Neuronal stem cell (in vitro differentiated cells): Measurements from ENCODE around the gene PRR16.

ENCODE experiments used
- DNase-seq: peaks from one replicate; pipeline ENCODE4 v3.0.0-alpha.2; 2013; ENCODE audit warnings: low spot score
- H2AFZ ChIP-seq: one replicate; pipeline ENCODE4 v1.6.1; 2013; ENCODE audit warnings: mild to moderate bottlenecking, low read length, inconsistent platforms
- H2AK5ac ChIP-seq: 2 replicates; pipeline ENCODE4 v1.6.1; 2013; ENCODE audit warnings: low read depth, mild to moderate bottlenecking, inconsistent platforms, low read length, moderate library complexity, mixed read lengths
- H2BK120ac ChIP-seq: 2 replicates; pipeline ENCODE4 v1.6.1; 2013; ENCODE audit warnings: low read depth, mild to moderate bottlenecking, inconsistent platforms, low read length, moderate library complexity, mixed read lengths
- H2BK12ac ChIP-seq: one replicate; pipeline ENCODE4 v1.6.1; 2013; ENCODE audit warnings: low read length, inconsistent platforms
- H2BK15ac ChIP-seq: 2 replicates; pipeline ENCODE4 v1.6.1; 2013; ENCODE audit warnings: mild to moderate bottlenecking, low read length, inconsistent platforms, mixed read lengths
- H2BK5ac ChIP-seq: one replicate; pipeline ENCODE4 v1.6.1; 2013; ENCODE audit warnings: inconsistent platforms, mild to moderate bottlenecking, low read length, moderate library complexity
- H3K14ac ChIP-seq: one replicate; pipeline ENCODE4 v1.6.1; 2013; ENCODE audit warnings: low read length, inconsistent platforms
- H3K18ac ChIP-seq: 2 replicates; pipeline ENCODE4 v1.6.1; 2013; ENCODE audit warnings: low read length, inconsistent platforms
- H3K23ac ChIP-seq: 2 replicates; pipeline ENCODE4 v1.6.1; 2013; ENCODE audit warnings: low read depth, mild to moderate bottlenecking, mixed read lengths, low read length, inconsistent platforms; ENCODE audit not compliant: poor library complexity
- H3K27ac ChIP-seq: replicated peaks from 3 replicates; pipeline ENCODE4 v1.5.1; 2013; ENCODE audit warnings: low read length, inconsistent platforms
- H3K27me3 ChIP-seq, 3 experiments: 2 replicates each; pipeline ENCODE4 v1.6.1; 2013; ENCODE audit warnings: low read length in 3 of 3, mild to moderate bottlenecking in 2 of 3, inconsistent platforms in 1 of 3, low read depth in 1 of 3, mixed read lengths in 1 of 3, moderate library complexity in 1 of 3; ENCODE audit not compliant: control insufficient read depth in 3 of 3, insufficient read depth in 3 of 3
- H3K36me3 ChIP-seq, 2 donors: replicated peaks in 1 of 2; 2 replicates each; pipeline ENCODE4 v1.6.1; 2013; ENCODE audit warnings: low read length in 2 of 2; ENCODE audit not compliant: control insufficient read depth in 2 of 2, insufficient read depth in 2 of 2
- H3K4ac ChIP-seq: 2 replicates; pipeline ENCODE4 v1.6.1; 2013; ENCODE audit warnings: inconsistent platforms, mild to moderate bottlenecking, low read length, moderate library complexity
- H3K4me1 ChIP-seq, 2 donors: 1 replicate in 1 of 2; 2 replicates in 1 of 2; pipeline ENCODE4 v1.6.1; 2013; ENCODE audit warnings: low read length in 2 of 2, low read depth in 1 of 2; ENCODE audit not compliant: control insufficient read depth in 2 of 2, insufficient read depth in 1 of 2
- H3K4me2 ChIP-seq: one replicate; pipeline ENCODE4 v1.6.1; 2013; ENCODE audit warnings: mild to moderate bottlenecking, low read length, inconsistent platforms; ENCODE audit not compliant: insufficient read depth, poor library complexity, severe bottlenecking
- H3K4me3 ChIP-seq, 2 donors: 2 replicates each; pipeline ENCODE4 v1.5.1; 2013; ENCODE audit warnings: low read length in 2 of 2, mild to moderate bottlenecking in 2 of 2, inconsistent platforms in 1 of 2, moderate library complexity in 1 of 2
- H3K79me1 ChIP-seq: one replicate; pipeline ENCODE4 v1.6.1; 2013; ENCODE audit warnings: low read depth, mild to moderate bottlenecking, inconsistent platforms, low read length, moderate library complexity
- H3K9ac ChIP-seq: one replicate; pipeline ENCODE4 v1.6.1; 2013; ENCODE audit warnings: mild to moderate bottlenecking, low read depth, low read length, inconsistent platforms; ENCODE audit not compliant: poor library complexity
- H3K9me3 ChIP-seq, 2 donors: replicated peaks in 1 of 2; 2 replicates each; pipeline versions ENCODE3 to v1.6.1; 2013; ENCODE audit warnings: low read length in 2 of 2, mild to moderate bottlenecking in 2 of 2, inconsistent platforms in 1 of 2, low read depth in 1 of 2, mixed read lengths in 1 of 2, moderate library complexity in 1 of 2; ENCODE audit not compliant: control insufficient read depth in 2 of 2, insufficient read depth in 1 of 2
- H4K8ac ChIP-seq: one replicate; pipeline ENCODE4 v1.6.1; 2013; ENCODE audit warnings: low read depth, mild to moderate bottlenecking, inconsistent platforms, low read length, moderate library complexity
- H4K91ac ChIP-seq: one replicate; pipeline ENCODE4 v1.6.1; 2013; ENCODE audit warnings: low read length, low read depth, mild to moderate bottlenecking, inconsistent platforms; ENCODE audit not compliant: poor library complexity
- WGBS, 2 donors: extraction: QIAGEN DNeasy Blood & Tissue Kit; methylation state at CpG; one replicate each; pipeline ENCODE4 v1.1.7; 2013; ENCODE audit warnings: missing lambda C conversion rate in 2 of 2, mixed read lengths in 1 of 2; ENCODE audit not compliant: insufficient read length in 2 of 2, insufficient replicate concordance in 1 of 2; ENCODE audit errors: extremely low coverage in 2 of 2; 5-methylcytosine and 5-hydroxymethylcytosine counted together

Gene PRR16

DNA sequence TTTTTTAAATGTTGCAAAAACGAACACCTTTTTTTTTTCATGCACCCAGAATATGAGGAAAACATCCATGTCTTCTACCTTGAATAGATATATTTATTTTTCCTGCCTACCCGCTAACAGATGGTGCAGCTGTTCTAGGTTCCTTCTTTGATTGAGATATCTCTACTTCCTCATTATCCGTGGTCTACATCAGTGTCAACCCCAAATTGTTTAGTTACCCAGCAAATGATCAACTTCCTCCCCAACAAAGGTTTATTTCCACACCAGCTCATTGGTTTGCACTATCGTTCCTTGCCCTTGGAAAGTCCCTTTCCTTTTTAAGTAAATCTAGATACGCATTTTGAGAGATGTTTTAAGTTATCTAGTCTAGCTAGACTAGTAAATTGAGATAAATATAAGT, 166.4 kb downstream of the PRR16 start:
- H2AK5ac ChIP-seq = no peak overlapping the region

DNA sequence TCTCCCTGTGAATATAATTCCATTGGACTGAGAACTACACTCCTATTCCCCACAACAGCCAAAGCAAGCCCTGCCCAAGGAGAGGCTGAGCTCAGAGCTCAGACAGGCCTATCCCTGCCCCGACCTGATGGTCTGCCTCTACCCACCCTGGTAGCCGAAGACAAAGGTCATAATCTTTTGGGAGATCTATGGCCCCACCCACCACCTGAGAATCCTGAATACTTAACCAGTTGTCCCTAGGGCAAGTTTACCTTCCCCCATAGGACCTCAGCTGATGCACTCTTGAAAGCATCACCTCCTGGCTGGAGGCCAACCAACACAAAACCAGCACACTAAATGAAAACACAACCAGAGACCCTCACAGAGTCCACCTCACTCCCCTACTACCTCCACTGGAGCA, 167.5 kb downstream of the PRR16 start:
- WGBS, 2 donors = no CpG with 5 or more reads among the region's 2 CpGs
- Histone ChIP-seq H3K9me3 (no peaks in the 10 kb centered on the region), H2BK15ac (no peak overlapping the region), H3K27me3 (no peaks in the 10 kb centered on the region), H2BK5ac (no peak overlapping the region), H3K14ac (no peak overlapping the region), H2BK120ac (no peak overlapping the region), H2AFZ (no peak overlapping the region), H3K36me3 (no peaks in the 10 kb centered on the region), H3K4me3 (no peak overlapping the region), H3K79me1 (no peaks in the 10 kb centered on the region), H3K27ac (no peak overlapping the region), H3K9ac (no peak overlapping the region), H3K4ac (no peak overlapping the region), H2AK5ac (no peak overlapping the region), H3K23ac (no peak overlapping the region), H4K91ac (no peak overlapping the region), H3K18ac (no peak overlapping the region), H4K8ac (no peak overlapping the region), H2BK12ac (no peak overlapping the region), H3K4me2 (no peak overlapping the region), H3K4me1 (no peaks in the 10 kb centered on the region)
- no peak for DNase-seq

More for the DNA sequence above, 166.4 kb downstream of the PRR16 start:
- no peak overlapping the region for H2BK15ac ChIP-seq
- no peak overlapping the region for H3K14ac ChIP-seq
- no peaks in the 10 kb centered on the region for H3K9me3 ChIP-seq
- no peak overlapping the region for H3K23ac ChIP-seq
- H2BK120ac ChIP-seq = no peak overlapping the region
- no peak overlapping the region for H3K4me3 ChIP-seq
- H2AFZ ChIP-seq = no peak overlapping the region
- H3K27me3 ChIP-seq = no peaks in the 10 kb centered on the region
- no peak overlapping the region for H3K18ac ChIP-seq
- no CpG with 5 or more reads among the region's 5 CpGs for WGBS, 2 donors
- H3K9ac ChIP-seq = no peak overlapping the region
- H3K4me2 ChIP-seq = no peak overlapping the region
- H3K27ac ChIP-seq = no peak overlapping the region
- H3K4me1 ChIP-seq = no peaks in the 10 kb centered on the region
- no peak overlapping the region for H2BK12ac ChIP-seq
- no peak overlapping the region for H2BK5ac ChIP-seq
- no peak for DNase-seq
- no peak overlapping the region for H4K8ac ChIP-seq
- no peak overlapping the region for H4K91ac ChIP-seq
- H3K36me3 ChIP-seq = no peaks in the 10 kb centered on the region
- no peaks in the 10 kb centered on the region for H3K79me1 ChIP-seq
- H3K4ac ChIP-seq = no peak overlapping the region

- no peak overlapping the region for H3K4me3 ChIP-seq
- no peak overlapping the region for H3K23ac ChIP-seq
- H2AK5ac ChIP-seq = no peak overlapping the region
- no peaks in the 10 kb centered on the region for H3K4me1 ChIP-seq
- no peak overlapping the region for H3K4me2 ChIP-seq
- H2BK15ac ChIP-seq = no peak overlapping the region
- no peaks in the 10 kb centered on the region for H3K36me3 ChIP-seq
- H2BK5ac ChIP-seq = no peak overlapping the region
- H3K18ac ChIP-seq = no peak overlapping the region
- no peak for DNase-seq
- no peak overlapping the region for H2BK120ac ChIP-seq
- no peak overlapping the region for H2AFZ ChIP-seq
- no peak overlapping the region for H2BK12ac ChIP-seq
- no peaks in the 10 kb centered on the region for H3K79me1 ChIP-seq
- H3K4ac ChIP-seq = no peak overlapping the region
- no peak overlapping the region for H4K8ac ChIP-seq
- no peak overlapping the region for H3K27ac ChIP-seq
- no peak overlapping the region for H3K9ac ChIP-seq
- no peak overlapping the region for H4K91ac ChIP-seq
- no CpG with 5 or more reads among the region's 3 CpGs for WGBS, 2 donors
- no peak overlapping the region for H3K14ac ChIP-seq
- no peaks in the 10 kb centered on the region for H3K9me3 ChIP-seq
- H3K27me3 ChIP-seq = no peaks in the 10 kb centered on the region
Observed at GRCh38 chr5:120632430-120632829, 168.3 kb downstream of the PRR16 start.

GRCh38 chr5:120638449-120638848, 174.3 kb downstream of the PRR16 start:
- no CpG with 5 or more reads among the region's 3 CpGs for WGBS, 2 donors
- H2AK5ac ChIP-seq = no peak overlapping the region

More at GRCh38 chr5:120638449-120638848, 174.3 kb downstream of the PRR16 start:
- Histone ChIP-seq H3K27ac (no peak overlapping the region), H3K4me1 (no peaks in the 10 kb centered on the region), H2BK12ac (no peak overlapping the region), H3K14ac (no peak overlapping the region), H2BK15ac (no peak overlapping the region), H3K9ac (no peak overlapping the region), H3K27me3 (no peaks in the 10 kb centered on the region), H3K9me3 (no peaks in the 10 kb centered on the region), H3K36me3 (no peaks in the 10 kb centered on the region), H2BK120ac (no peak overlapping the region), H3K4ac (no peak overlapping the region), H4K91ac (no peak overlapping the region), H3K18ac (no peak overlapping the region), H4K8ac (no peak overlapping the region), H3K4me2 (no peak overlapping the region), H3K4me3 (no peak overlapping the region), H2AFZ (no peak overlapping the region), H2BK5ac (no peak overlapping the region), H3K79me1 (no peaks in the 10 kb centered on the region), H3K23ac (no peak overlapping the region)
- DNase-seq = no peak
